ENCODE measurements around the gene SMU1.
"Not testable (repeated sequence)": the region's sequence is repeated elsewhere in the genome, so short reads cannot be mapped to it uniquely, and the experiment has no call there.

SMU1 gene

DNA sequence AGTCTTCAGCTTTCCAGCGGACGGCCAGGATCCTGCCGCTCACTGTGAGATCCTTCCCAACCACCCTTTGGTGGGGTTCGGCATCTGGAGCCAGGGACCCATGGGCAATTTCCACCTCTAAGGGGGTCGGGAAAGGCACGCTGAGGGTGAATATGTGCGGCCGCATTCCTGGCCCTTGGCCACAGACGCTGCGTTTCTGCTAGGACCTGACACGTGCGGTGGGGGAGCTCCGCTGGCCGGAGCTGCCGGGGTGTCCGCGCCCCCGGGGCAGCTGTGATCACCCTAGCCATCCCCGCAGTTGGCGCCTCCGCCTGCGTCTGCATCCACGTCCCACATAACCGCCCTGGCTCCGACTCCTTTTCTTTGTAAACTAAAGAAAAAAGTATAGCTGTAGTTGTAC is 56.7 kb downstream of the SMU1 start:
- Histone ChIP-seq H3K4me1 (ENCODE audit: control insufficient read depth, insufficient read depth, low read length) (peaks cover 9% of the 10 kb centered on the region), H3K9me3 (ENCODE audit: control insufficient read depth, low read length) (no peaks in the 10 kb centered on the region), H3K27me3 (ENCODE audit: control insufficient read depth, insufficient read depth, low read length) (no peaks in the 10 kb centered on the region), H3K4me3 (ENCODE audit: low read length) (no peak overlapping the region), H3K36me3 (ENCODE audit: control insufficient read depth, insufficient read depth, low read length) (no peaks in the 10 kb centered on the region), H3K9ac (ENCODE audit: low read length) (no peak overlapping the region)

DNA sequence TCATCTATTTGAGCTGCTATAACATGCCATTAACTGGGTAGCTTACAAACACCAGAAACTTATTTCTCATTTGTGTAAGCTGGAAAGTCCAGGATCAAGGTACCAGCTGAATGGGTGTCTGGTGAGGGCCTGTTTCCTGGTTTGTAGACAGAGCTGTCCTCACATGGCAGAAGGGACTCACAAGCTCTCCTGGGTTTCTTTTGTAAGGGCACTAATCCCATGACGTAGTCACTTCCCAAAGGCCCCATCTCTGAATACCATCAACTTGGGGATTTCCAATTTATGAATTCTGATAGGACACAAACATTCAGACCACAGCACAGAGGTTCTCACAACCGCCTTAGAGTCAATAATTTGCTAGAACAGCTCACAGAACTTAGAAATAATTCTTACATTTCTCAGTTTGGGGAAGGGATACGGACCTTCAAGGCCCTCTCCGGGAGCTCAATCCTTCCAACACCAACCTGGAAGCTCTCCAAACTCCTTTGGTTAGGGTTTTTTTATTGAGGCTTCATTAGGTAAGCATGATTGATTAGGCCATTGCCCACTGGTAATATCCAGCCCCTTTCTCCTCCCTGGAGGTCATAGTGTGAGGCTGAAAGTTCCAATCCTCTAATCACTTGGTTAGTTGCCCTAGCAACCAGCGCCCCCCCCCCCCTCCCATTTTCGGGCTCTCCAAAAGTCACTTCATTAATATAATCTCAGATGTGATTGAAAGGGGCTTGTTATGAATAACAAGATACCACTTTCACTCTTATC is 59.0 kb downstream of the SMU1 start:
- Histone ChIP-seq H3K4me3 (ENCODE audit: low read length) (no peak overlapping the region), H3K4me1 (ENCODE audit: control insufficient read depth, insufficient read depth, low read length) (no peaks in the 10 kb centered on the region), H3K36me3 (ENCODE audit: control insufficient read depth, insufficient read depth, low read length) (no peaks in the 10 kb centered on the region), H3K9me3 (ENCODE audit: control insufficient read depth, low read length) (no peaks in the 10 kb centered on the region), H3K27me3 (ENCODE audit: control insufficient read depth, insufficient read depth, low read length) (no peaks in the 10 kb centered on the region), H3K9ac (ENCODE audit: low read length) (no peak overlapping the region)

DNA sequence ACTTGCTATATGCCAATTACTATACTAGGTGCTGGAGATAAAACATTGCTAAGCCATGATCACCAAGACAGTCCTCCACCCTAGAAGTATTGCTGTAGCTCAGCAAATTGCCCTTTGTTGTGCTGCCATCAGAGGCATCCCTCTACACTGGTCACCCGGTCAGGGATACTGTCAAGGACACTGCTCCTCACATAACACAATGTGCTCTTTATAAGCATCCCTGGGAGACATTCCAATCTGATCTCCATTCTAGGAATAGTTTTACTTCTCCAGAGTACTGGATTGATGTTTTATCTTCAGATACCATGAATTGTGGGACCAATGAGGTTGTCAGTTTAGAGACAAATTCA is 61.8 kb downstream of the SMU1 start:
- Histone ChIP-seq H3K9ac (ENCODE audit: low read length) (no peak overlapping the region), H3K9me3 (ENCODE audit: control insufficient read depth, low read length) (no peaks in the 10 kb centered on the region), H3K4me1 (ENCODE audit: control insufficient read depth, insufficient read depth, low read length) (no peaks in the 10 kb centered on the region), H3K27me3 (ENCODE audit: control insufficient read depth, insufficient read depth, low read length) (no peaks in the 10 kb centered on the region), H3K4me3 (ENCODE audit: low read length) (no peak overlapping the region), H3K36me3 (ENCODE audit: control insufficient read depth, insufficient read depth, low read length) (no peaks in the 10 kb centered on the region)

DNA sequence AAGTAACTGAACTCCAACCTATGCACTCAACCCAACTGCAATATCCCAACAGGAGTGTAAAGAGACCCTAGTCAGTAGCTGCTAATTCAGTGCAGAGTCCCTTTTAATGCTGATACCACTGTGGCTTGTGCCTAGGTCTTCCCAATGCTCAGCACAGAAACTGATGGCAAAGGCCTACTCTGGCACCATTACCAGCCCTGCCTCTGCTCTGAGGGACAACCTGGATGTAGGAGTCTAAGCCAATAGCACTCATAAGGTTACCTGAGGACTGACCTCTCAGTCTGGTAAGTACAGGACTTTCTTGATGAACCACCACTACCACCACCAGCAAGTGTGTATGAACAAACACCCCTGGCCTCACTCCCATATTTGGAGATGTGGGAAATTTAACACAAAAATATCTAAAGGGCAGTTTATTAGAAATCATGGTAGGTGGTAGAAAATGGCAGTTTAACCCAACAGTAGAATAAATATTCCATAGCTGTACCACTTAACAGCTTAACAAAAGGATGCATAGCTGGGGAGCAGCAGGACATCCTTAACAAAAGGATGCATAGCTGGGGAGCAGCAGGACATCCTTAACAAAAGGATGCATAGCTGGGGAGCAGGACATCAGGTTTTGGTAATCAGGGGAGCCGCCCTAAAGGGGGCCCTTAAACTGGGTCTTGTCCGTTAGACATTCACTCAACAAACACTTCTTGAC is 62.4 kb downstream of the SMU1 start:
- no peaks in the 10 kb centered on the region for H3K9me3 ChIP-seq (ENCODE audit: control insufficient read depth, low read length)
- H3K4me1 ChIP-seq (ENCODE audit: control insufficient read depth, insufficient read depth, low read length) = no peaks in the 10 kb centered on the region
- H3K36me3 ChIP-seq (ENCODE audit: control insufficient read depth, insufficient read depth, low read length) = no peaks in the 10 kb centered on the region
- H3K27me3 ChIP-seq (ENCODE audit: control insufficient read depth, insufficient read depth, low read length) = no peaks in the 10 kb centered on the region
- H3K9ac ChIP-seq (ENCODE audit: low read length) = no peak overlapping the region
- no peak overlapping the region for H3K4me3 ChIP-seq (ENCODE audit: low read length)

DNA sequence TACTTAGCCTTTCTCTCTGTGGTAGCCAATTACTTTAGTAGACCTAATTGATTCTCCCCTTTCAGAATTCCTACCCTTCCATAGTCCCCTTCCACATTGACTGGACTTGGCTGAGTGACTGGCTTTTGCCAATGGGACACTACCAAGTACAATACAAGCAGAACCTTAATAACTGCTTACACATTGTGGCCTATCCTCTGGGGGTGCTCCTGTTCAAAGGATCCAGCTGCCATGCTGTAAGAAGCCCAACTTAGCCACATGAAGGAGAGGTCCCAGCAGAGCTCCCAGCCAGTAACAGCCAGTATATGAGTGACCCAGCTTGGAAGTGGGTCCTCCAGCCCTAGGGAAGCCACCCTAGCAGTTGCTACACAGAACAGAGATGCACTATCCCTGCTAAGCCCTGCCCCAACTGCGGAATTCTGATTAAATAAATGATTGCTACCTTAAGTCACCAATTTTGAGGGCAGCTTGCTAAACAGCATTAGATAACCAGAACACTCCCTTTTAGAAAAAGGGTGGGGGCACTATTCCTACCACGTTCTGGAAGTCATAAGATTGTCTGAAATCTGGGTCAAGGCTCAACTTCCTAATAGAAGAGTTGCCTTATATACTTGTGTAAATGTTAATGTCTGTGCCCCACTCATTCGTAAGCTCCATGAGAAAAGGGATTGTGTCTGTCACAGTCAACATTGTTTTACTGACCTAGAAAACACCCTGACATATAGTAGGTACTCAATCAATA is 64.0 kb downstream of the SMU1 start:
- H3K4me1 ChIP-seq (ENCODE audit: control insufficient read depth, insufficient read depth, low read length) = no peaks in the 10 kb centered on the region
- H3K9me3 ChIP-seq (ENCODE audit: control insufficient read depth, low read length) = no peaks in the 10 kb centered on the region
- H3K36me3 ChIP-seq (ENCODE audit: control insufficient read depth, insufficient read depth, low read length) = no peaks in the 10 kb centered on the region
- H3K9ac ChIP-seq (ENCODE audit: low read length) = no peak overlapping the region
- H3K27me3 ChIP-seq (ENCODE audit: control insufficient read depth, insufficient read depth, low read length) = no peaks in the 10 kb centered on the region
- H3K4me3 ChIP-seq (ENCODE audit: low read length) = no peak overlapping the region

DNA sequence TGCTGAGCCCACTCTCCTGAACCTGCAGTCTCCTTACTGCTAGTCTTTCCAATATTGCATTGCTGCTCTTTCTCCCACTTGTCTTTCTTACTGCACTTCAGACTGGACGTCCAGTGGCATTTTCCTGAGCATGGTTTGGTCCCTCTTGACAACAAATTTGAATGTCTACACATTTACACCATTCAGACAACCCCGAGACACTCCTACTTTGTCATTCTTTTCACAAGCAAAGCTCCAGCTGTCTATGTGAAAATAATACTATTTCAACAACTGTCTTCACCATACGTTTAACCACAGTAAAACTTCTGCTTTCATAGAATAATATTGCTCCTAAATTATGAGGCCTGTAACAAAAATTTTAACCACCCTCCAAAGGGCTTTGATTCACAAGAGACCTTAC is 64.6 kb downstream of the SMU1 start:
- no peaks in the 10 kb centered on the region for H3K9me3 ChIP-seq (ENCODE audit: control insufficient read depth, low read length)
- no peak overlapping the region for H3K9ac ChIP-seq (ENCODE audit: low read length)
- H3K4me3 ChIP-seq (ENCODE audit: low read length) = no peak overlapping the region
- no peaks in the 10 kb centered on the region for H3K36me3 ChIP-seq (ENCODE audit: control insufficient read depth, insufficient read depth, low read length)
- no peaks in the 10 kb centered on the region for H3K27me3 ChIP-seq (ENCODE audit: control insufficient read depth, insufficient read depth, low read length)
- H3K4me1 ChIP-seq (ENCODE audit: control insufficient read depth, insufficient read depth, low read length) = no peaks in the 10 kb centered on the region

DNA sequence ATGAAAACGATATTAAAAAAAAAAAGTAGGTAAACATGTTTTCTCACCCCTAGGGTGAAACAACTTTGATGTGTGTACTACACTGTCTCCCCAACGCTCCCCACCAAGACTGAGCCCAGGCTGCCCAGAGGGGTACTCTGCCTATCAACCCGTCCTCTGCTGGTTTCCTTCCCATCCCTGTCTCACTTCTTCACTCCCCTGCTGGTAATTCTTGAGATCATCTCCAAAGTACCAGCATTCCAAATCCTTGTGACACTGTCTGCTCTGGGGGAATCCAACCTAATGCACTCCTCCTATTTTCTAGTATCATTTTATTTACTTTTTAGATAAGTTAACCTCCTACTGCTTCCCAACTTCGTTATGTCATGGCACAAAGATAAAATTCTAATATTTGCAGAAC is 68.7 kb downstream of the SMU1 start:
- Histone ChIP-seq H3K36me3 (ENCODE audit: control insufficient read depth, insufficient read depth, low read length) (no peaks in the 10 kb centered on the region), H3K9ac (ENCODE audit: low read length) (no peak overlapping the region), H3K9me3 (ENCODE audit: control insufficient read depth, low read length) (no peaks in the 10 kb centered on the region), H3K4me3 (ENCODE audit: low read length) (no peak overlapping the region), H3K4me1 (ENCODE audit: control insufficient read depth, insufficient read depth, low read length) (no peaks in the 10 kb centered on the region), H3K27me3 (ENCODE audit: control insufficient read depth, insufficient read depth, low read length) (no peaks in the 10 kb centered on the region)

DNA sequence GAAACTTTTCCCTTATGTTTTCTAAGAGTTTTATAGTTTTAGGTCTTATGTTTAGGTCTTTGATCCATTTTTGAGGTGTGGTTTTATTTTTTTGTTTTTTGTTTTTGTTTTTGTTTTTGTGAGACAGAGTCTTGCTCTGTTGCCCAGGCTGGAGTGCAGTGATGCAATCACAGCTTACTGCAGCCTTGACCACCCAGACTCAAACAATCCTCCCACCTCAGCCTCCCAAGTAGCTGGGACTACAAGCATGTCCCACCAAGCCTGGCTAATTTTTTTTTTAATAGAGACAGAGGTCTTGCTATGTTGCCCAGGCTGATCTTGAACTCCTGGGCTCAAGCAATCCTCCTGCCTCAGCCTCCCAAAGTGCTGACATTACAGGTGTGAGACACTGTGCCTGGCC is 71.1 kb downstream of the SMU1 start:
- H3K9me3 ChIP-seq (ENCODE audit: control insufficient read depth, low read length); H3K4me3 ChIP-seq (ENCODE audit: low read length); H3K36me3 ChIP-seq (ENCODE audit: control insufficient read depth, insufficient read depth, low read length); H3K4me1 ChIP-seq (ENCODE audit: control insufficient read depth, insufficient read depth, low read length); H3K27me3 ChIP-seq (ENCODE audit: control insufficient read depth, insufficient read depth, low read length); H3K9ac ChIP-seq (ENCODE audit: low read length): not testable (repeated sequence)

DNA sequence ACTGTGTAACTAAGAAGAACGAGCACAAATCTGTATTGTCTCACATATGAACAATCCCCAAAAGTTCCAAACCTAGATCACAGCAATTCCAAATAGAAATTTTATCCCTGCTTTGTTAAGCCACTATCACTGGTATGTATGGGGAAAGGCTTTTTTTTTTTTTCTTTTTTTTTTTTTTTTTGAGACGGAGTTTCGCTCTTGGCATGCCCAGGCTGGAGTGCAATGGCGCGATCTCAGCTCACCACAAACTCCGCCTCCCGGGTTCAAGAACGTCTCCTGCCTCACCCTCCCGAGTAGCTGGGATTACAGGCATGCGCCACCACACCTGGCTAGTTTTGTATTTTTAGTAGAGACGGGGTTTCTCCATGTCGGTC is 75.8 kb downstream of the SMU1 start:
- H3K9ac ChIP-seq (ENCODE audit: low read length) = peak overlapping the region; percentile 89
- peak overlapping the region; percentile 99 for H3K4me3 ChIP-seq (ENCODE audit: low read length)
- H3K9me3 ChIP-seq (ENCODE audit: control insufficient read depth, low read length); H3K27me3 ChIP-seq (ENCODE audit: control insufficient read depth, insufficient read depth, low read length); H3K36me3 ChIP-seq (ENCODE audit: control insufficient read depth, insufficient read depth, low read length); H3K4me1 ChIP-seq (ENCODE audit: control insufficient read depth, insufficient read depth, low read length): not testable (repeated sequence)

DNA sequence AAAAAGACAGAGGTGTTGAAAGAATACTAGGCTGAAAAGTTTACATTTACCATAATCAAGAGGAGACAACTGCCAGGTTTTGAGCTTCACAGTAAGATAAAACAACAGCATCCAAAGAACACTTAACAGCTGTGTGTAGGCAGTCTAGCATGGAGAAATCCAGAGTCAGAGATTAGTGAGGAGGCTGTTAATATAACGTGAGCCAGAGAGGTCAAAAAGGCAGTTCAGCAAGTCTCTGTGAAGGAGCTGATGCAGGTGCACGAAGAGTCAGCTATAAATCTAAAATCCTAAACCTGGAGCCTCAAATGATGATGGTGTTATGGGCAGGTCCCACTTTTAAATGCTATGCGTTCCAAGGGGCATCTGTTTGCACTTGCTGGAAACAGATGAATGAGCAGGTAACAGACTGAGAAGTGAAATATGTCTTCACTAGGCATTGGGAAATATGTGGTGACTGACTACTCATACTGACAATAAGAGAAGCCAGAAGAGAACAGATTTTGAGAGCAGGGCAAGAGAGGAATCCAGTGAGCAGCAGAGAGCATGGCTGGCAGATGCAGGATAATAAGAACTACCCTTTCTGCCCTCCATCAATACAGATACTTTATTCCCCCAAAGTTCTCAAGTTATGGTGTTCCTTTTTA is 83.8 kb downstream of the SMU1 start:
- Histone ChIP-seq H3K9me3 (ENCODE audit: control insufficient read depth, low read length) (no peaks in the 10 kb centered on the region), H3K9ac (ENCODE audit: low read length) (no peak overlapping the region), H3K36me3 (ENCODE audit: control insufficient read depth, insufficient read depth, low read length) (no peaks in the 10 kb centered on the region), H3K4me1 (ENCODE audit: control insufficient read depth, insufficient read depth, low read length) (peaks cover 14% of the 10 kb centered on the region), H3K27me3 (ENCODE audit: control insufficient read depth, insufficient read depth, low read length) (no peaks in the 10 kb centered on the region), H3K4me3 (ENCODE audit: low read length) (no peak overlapping the region)

DNA sequence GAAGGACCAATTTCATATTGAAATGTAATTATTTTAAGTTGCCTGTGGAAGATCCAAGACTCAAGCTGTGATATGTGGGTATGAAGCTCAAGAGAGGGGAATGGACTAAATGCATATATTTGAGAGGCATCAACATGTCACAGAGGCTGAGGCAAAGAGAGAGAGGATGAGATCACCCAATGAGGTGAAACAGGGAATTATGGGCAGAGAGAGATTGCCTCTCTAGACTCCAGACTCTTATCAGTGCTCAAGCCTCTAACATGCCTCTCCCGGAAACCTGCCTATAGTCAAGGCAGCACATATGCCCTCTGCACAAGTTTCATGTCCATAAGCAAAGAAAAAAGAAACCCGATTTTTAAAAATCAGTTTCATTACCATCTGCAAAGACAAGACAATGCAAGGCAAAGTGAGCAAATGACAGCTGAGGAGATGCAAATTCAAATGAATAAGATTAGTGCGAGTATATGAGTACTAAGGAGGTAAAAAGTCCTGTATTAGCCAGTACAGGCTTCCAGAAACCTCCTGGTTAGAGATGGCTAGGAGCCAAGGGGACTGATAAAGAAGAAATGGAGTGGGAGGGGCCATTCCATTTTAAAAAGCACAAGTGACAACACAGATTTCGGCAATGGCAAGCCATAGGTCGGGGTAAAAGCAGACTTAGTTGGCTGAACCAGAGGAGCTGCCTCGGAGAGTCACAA is 84.4 kb downstream of the SMU1 start:
- no peaks in the 10 kb centered on the region for H3K9me3 ChIP-seq (ENCODE audit: control insufficient read depth, low read length)
- no peak overlapping the region for H3K4me3 ChIP-seq (ENCODE audit: low read length)
- no peaks in the 10 kb centered on the region for H3K27me3 ChIP-seq (ENCODE audit: control insufficient read depth, insufficient read depth, low read length)
- peaks cover 14% of the 10 kb centered on the region for H3K4me1 ChIP-seq (ENCODE audit: control insufficient read depth, insufficient read depth, low read length)
- no peaks in the 10 kb centered on the region for H3K36me3 ChIP-seq (ENCODE audit: control insufficient read depth, insufficient read depth, low read length)
- H3K9ac ChIP-seq (ENCODE audit: low read length) = no peak overlapping the region
